HG03095 (cell line): ENCODE measurements around the gene AARS2.

ENCODE experiments used
- ATAC-seq: cut with Tn5 transposase; IDR thresholded peaks from one replicate; pipeline ENCODE4 v1.9.1; 2021; ENCODE audit warnings: moderate library complexity; ENCODE audit not compliant: unreplicated experiment

AARS2 gene

DNA sequence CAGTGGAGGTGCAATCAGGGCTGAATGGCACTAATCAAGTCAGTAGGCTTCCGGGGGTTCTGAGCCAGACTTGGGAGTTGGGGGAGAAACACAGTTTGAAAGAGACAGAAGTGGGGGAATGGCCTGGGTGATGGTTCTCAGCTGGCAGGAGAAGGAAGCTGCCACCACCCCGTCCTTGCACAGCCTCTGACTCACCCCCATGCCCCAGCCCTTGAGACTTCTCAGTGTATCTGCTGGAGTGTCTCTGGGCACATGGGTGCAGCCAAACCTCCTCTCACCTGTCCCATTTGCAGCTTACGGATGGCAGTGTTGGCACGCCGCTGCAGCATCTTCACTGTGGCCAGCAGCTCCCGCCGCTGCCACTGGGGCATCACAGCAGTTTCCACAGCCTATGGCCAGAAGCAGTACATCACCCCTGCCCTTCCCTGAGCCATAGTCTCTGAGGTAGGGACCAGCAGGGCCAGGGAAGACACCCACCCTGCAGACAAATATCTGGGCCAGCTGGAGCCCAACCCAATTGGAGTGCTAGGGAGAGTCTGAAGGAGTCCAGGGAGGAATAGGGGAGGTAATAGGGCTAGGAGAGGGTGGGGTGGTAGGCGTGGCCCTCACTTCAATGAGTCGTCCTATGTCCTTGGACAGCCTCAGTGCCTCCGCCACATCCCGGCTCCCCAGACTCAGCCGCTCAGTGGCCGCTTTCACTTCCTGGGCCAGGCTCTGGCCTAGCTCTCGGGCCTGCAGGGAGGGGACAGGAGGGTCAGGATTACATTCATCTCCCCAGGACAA lies 11.2 kb downstream of the AARS2 start:
- ATAC-seq, result no peak

DNA sequence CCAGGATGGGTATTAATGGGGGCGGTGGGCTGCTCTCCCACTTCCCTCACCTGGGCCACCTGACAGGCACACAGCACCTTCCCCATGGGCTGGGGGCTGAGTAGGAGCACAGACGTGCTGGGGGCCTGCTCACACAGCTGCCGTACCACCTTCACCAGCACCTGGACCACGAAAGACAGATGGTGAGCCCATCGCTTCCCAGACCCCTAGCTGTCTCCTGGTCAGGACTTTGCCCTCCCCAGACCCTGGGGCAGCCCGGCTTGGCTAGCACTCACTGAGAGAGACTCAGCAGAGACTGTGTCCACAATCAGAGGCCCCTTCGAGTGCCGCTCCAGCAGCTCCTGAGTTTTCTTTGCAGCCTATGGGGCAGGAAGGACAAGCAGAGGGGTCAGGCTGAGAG lies 12.0 kb downstream of the AARS2 start:
- no peak for ATAC-seq

DNA sequence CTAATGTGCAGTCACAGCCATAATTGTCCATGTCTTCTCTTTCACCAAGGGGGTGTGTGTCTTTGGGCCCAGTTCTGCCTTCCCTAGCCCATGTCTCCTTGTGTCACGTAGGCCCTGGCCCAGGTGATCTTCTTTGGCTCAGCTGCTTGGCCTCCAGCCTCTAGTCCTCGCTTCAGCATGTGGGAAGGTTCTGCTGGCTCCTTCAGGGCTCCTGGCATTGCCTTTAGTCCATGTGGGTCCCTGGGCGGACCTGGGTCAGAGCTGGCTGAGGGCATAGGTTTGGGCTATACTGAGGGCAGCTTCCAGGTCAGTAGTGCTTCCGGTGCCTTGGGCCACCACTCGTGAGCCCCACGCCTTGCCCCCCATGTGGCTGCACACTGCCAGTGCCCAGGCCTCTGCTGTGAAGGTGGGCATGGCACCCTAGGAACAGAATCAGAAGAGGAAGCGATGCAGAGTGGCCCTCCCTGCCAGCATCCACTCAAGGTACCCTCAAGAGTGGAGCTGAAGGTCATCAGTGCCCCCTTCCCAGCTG lies 12.8 kb downstream of the AARS2 start:
- ATAC-seq, result no peak

DNA sequence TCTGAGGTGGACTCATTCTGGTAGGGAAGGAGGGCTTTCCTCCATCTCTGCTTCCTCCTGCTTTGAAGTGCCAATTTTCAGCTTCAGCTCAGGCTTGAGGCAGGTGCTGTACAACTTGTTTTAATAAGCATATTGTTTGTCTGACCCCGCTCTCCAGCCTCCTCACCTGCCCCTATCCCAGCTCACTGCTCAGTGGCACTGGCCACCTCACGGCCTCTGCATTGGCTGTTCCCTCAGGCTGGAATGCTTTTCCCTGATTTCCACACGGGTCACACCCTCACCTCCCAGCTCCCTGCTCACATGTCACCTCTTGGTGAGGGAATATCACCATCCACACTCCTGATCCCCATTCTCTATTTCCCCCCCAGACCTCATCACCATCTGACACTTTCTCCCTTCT lies 14.3 kb downstream of the AARS2 start:
- no peak for ATAC-seq

DNA sequence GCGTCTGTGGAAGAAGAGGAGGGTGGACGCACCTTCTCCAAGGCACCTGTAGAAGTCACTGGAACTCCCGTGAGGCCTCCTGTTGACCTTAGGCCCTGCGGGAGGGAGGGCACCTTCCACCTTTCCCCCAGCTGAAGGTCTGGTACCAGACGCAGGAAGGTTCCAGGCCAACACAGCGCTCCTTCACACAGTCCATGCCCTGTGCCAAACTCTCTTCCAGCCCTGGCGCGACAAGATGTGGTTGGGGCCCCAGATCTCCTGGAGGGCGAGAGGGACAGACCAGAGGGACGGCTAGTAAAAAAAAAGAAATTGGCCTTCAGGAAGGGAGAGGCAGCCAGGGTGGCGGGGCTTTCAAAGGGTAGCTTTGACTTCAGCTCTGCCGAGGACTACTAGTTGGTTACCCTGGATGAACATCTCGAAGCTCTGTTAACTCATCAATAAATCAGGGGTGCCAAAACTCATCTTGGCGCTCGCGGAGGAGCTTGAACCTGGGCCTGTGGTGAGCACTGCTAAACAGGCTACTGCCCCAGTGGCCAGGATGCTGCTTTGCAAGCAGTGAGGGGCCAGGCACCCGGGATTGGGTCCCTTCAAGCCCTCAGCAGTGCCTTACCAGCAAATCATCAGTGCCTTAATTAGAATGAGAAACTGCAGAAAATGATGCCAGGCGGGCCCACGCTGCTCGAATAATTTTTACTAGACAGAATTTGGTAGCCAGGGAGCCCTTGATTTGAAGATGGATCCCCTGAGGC lies 14.9 kb downstream of the AARS2 start:
- no peak for ATAC-seq

DNA sequence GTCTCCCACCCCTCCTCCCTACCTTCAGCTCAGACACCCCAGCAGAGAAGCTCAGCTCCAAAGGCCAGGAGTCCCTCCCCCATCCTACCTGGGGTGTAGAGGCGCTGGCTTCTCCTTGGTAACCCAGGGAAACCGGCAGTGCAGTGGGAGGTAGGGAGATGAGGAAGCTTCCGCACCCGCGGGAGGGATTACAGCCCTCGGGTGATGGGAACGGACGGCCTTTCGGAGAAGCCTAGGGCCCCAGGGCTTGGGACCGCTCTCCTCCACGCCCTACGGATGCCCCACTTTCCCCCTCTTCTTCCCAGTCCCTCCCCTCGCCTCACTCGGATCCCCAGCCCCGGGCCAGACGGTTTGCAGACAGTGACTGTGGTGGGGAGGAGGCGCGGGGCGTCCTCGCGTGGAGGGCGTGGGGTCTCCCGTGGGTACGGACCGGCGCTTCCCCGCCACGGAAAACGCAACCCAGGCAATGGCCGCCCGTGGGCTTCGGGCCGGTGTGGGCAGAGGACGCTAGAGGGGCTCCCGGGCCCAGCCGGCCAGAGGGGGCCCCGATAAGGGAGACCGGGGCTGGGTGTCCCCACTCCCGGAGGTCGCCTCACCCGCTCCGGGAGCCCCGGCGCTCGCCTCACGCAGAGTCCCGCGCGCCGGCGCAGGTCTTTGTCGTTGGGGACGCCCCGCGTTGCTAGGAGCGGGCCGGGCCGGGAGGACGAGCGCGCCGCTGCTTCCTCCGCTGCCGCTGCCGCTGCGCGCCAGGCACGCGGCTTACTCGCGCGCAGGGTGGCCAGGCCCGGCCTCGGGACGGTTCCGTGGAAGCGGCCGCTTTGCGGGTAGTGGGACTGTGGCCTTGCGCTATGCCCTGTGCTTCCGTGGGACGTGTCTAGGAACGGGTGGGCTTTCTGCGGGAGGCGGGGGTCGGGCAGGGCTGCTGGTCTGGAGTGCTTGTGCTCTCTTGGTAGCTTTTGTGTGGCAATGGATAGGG lies 15.8 kb downstream of the AARS2 start:
- ATAC-seq, result no peak

DNA sequence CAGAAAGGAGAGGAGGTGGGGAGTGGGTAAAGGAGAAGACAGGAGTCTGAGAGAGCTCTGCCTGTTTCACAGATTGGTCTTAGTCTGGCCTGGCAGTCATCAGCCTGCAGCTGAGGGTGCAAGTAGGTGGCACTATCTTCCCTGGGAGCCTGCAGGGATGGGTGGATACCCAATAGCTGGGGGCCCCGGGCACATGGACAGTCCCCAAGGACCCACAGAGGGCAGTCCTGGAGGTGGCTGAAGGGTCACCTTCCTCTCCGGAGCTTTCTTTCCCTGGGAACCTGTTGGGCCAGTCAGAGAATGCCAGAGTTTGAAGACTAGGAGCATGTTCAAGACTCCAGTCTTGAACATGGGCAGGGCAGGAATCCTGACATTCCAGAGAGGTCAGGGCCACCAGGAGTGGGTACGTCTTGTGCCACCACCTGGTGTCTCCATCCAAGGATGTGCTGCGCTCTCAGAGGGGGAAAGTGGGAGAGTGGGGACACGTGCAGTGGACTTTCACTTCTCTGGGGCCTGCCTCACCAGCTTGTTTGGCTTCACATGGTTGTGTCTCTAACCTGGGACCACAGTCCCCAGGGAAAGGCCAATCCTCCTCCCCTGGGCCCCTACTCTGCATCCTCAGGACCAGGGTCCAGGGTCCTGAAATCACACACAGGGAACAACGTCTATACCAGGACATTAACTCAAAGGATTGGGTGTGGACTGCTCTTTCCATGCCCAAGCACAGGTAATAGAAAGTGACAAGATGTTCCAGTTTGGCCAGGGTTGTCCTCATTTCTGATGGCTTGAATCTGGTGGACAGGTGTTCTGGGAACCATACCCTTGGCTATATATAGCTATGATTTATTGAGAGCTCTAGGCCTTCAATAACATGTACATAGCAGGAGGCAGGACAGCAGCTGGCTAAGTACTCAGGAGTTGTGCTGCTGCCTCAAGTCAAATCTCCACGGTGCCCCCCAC lies 18.0 kb downstream of the AARS2 start:
- no peak for ATAC-seq

DNA sequence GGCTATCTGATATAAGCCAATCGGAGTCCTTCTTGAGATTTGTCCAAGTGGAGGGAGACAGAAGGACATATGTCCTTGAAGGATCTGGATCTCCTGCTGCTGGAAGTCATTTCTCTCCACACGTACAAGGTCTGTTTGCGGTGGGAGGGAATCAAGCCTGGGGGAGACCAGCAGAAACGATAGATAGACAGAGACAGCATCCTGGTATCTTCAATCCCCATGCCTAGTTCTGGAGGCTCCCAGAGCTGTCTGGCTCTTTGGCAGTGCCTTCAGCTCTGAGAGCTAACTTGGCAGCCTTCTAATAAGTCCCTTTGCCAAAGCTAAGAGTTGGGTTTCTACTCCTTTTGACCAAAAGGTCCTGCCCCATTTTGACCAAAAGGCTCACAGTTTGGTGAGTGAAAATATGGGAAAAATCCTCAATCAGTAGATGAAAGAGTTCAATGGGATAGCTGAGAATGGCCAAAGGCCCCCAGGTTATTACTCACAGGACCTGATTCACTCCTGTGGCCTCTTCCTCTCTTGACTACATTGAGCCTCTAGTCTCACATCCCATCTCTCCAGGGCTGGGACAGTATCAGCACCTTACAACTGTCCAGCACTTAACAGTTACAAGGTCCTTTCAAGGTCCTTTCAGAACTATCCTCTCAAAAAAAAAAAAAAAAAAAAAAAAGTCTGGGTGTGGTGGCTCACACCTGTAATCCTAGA lies 20.3 kb downstream of the AARS2 start:
- no peak for ATAC-seq

- ATAC-seq, result no peak
Observed at GRCh38 chr6:44291841-44292240, 21.3 kb downstream of the AARS2 start.

DNA sequence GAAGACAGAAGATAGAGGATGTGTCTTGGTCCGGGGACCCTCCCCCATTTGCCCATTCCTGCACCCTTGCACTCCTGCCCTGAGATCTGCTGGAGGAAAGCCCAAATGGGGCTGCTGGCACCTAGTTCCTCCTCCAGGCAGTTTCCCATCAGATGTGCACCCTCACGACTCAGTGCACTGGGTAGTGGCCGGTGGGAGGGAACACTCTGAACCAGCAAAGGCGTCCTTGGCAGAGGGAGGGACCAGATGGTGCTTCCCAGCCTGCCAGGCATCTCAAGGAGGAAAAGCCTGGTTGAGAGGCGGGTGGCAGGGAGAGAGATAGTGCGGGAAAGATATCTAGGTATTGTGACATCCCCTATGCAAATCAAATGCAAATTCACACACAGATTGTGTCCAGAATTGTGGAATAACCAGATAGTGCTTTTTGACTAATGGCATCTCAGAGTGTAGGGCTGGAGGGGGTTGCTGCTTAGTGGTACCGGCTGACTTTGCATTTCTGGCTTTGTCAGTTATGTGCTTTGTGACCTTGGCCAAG lies 23.4 kb downstream of the AARS2 start:
- ATAC-seq, result no peak

- no peak for ATAC-seq
Observed at GRCh38 chr6:44286747-44287146, 26.4 kb downstream of the AARS2 start.

DNA sequence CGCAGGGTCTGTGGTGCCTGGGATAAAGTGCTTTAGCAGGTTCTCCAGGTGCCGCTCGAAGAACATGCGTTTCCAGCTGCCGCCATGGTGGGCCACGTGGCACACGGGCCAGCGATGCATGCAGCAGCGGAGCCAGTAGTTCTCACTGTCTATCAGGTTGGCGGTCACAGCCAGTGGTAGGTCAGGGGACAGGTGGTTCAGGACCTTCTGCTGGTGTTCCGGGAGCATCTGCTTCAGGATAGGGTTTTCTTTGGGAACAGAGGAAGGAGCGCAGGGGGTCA lies 26.9 kb downstream of the AARS2 start:
- ATAC-seq, result no peak

GRCh38 chr6:44285552-44286284 lies 27.4 kb downstream of the AARS2 start:
- ATAC-seq, result no peak

GRCh38 chr6:44284867-44285266 lies 28.3 kb downstream of the AARS2 start:
- ATAC-seq, result no peak

DNA sequence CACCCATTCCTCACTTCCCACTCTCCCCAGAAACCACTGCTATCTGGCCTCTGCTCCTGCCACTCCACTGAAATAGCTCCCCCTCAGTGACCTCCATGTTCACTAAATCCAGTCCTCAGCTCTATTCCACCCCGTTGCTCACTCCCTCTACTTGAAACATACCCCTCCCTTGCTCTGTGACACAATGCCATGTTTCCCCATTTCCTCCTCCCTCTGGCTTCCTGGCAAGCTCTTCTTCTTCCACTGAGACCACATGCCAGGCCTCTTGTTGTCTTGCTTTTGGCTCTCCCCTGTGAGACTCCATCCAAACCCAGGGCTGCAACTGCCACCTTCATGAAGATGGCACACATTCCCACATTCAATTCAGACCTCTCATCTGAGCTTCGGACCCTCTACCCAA lies 29.0 kb downstream of the AARS2 start:
- ATAC-seq, result no peak

DNA sequence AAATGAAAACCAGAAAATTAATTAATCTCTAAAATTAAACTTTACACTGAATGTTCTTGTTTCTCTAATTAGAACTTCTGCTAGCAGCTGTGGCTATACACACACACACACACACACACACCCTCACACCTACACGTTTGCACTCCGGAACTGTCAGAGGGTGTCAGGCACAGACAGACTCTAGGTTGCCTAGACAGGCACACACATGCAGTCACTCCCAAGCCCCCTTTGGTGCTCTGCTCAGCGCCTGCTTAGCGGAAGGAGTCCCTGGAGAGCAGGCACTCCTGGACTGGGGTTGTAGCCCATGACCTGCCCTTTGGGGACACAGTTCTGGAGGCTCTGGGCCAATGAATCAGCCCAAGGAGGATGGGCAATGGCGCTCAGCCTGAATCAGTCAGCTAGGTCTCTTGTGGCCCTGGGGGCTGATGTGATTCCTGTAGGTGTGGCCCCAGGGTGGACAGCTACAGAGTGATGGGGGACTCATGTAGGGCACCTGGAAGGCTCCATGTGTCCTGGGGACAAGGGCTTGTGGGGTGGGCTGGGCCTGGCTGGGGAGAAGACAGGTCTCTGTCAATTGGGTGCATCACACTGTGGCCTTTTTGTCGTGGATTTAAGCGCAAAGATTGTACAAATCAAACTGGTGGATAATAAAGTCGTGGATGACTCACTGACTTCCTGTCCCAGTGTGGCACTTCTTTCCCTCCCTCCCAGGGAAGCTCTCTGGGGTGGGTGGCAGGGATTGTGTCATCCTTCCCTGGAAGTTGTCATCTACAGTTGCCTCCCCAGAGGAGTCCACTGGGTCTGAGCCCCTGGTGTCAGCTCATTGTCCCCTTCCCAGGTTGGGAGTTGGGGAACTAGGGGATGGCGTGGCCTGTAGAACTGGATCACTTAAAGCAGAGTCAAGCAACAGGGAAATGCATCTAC lies 34.1 kb downstream of the AARS2 start:
- ATAC-seq, result no peak

- ATAC-seq, result no peak
Observed at GRCh38 chr6:44278315-44278714, 34.8 kb downstream of the AARS2 start.

DNA sequence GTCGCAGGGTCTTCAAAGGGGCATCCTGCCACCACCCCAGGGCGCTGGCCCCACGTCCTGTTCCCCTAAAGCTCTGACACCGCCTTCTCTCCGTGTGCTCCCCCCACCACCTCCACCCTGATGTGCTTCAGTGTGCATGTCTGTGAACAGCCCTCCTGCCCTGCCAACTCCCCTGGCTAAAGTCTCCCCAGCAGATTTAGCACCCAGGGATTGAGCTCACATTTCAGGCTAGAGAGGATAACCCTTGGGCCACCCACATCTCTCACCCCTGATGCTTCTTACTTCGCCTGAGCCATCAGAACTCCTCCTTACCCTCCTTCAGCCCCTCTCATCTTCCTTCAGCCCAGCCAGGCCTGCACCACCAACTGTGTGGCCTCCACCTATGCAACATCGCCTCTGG lies 35.4 kb downstream of the AARS2 start:
- ATAC-seq, result no peak
